A673 (cell line): Measurements from ENCODE around the gene TMEM30A. TPM values are rescaled to one million over a fixed set of nuclear protein-coding genes. Genes with fewer than 3 reads are reported as not detected.

Experiments
- BruUV-seq: library from RNA; stranded (reverse); fragments of 400-500 nt; replicated peaks from 2 replicates; lab custom pipeline; 2021; lab: Mats Ljungman, UMichigan
- CTCF ChIA-PET: fragments of 300-600 bp; sonication (Branson Sonifier 250); formaldehyde crosslinking; loops from one replicate; lab custom pipeline; 2022; ENCODE audit warnings: antibody characterized with exemption; lab: Charles Lee
- POLR2A ChIA-PET: fragments of 300-600 bp; sonication (Branson Sonifier 250); formaldehyde crosslinking; loops from one replicate; lab custom pipeline; 2022; ENCODE audit warnings: antibody characterized with exemption; ENCODE audit not compliant: low non-redundant PET; lab: Charles Lee
- DNase-seq: peaks from one replicate; pipeline ENCODE4 v3.0.0-alpha.2; 2015; ENCODE audit warnings: low spot score
- H3K27ac ChIP-seq: fragments of 200-600 bp; sonication (generic); 2 replicates; pipeline ENCODE4 v1.5.1; 2016; ENCODE audit warnings: mixed run types, low read depth, mild to moderate bottlenecking, mixed read lengths, antibody characterized with exemption, low read length; ENCODE audit not compliant: poor library complexity, severe bottlenecking
- H3K27me3 ChIP-seq: fragments of 200-600 bp; sonication (generic); replicated peaks from 2 replicates; pipeline ENCODE4 v1.6.1; 2017; ENCODE audit warnings: mixed run types, low read depth, mild to moderate bottlenecking, mixed read lengths, antibody characterized with exemption, low read length; ENCODE audit not compliant: insufficient read depth, poor library complexity
- H3K36me3 ChIP-seq: fragments of 200-600 bp; sonication (generic); 2 replicates; pipeline ENCODE4 v1.6.1; 2016; ENCODE audit warnings: mixed run types, mild to moderate bottlenecking, mixed read lengths, antibody characterized with exemption, low read length; ENCODE audit not compliant: insufficient read depth, poor library complexity, severe bottlenecking
- H3K4me1 ChIP-seq: fragments of 200-600 bp; sonication (generic); 2 replicates; pipeline ENCODE4 v1.6.1; 2017; ENCODE audit warnings: mixed run types, mild to moderate bottlenecking, mixed read lengths, antibody characterized with exemption, low read length; ENCODE audit not compliant: insufficient read depth, poor library complexity, severe bottlenecking
- H3K4me3 ChIP-seq: fragments of 200-600 bp; sonication (generic); 2 replicates; pipeline ENCODE4 v1.5.1; 2016; ENCODE audit warnings: low read depth, mixed run types, mild to moderate bottlenecking, mixed read lengths, low read length; ENCODE audit not compliant: poor library complexity, severe bottlenecking
- H3K9me3 ChIP-seq: fragments of 200-600 bp; sonication (generic); 2 replicates; pipeline ENCODE4 v1.6.1; 2016; ENCODE audit warnings: mixed run types, low read depth, mild to moderate bottlenecking, mixed read lengths, antibody characterized with exemption, low read length; ENCODE audit not compliant: poor library complexity, severe bottlenecking
- EZH2 ChIP-seq: fragments of 200-600 bp; sonication (generic); IDR thresholded peaks from 2 replicates; pipeline ENCODE4 v1.6.1; 2017; ENCODE audit warnings: borderline replicate concordance, low read depth, mild to moderate bottlenecking, mixed read lengths, antibody characterized with exemption, low read length; ENCODE audit not compliant: poor library complexity, severe bottlenecking
- intact Hi-C: fragments of 100-400 bp; cut with micrococcal nuclease; formaldehyde crosslinking; loops from one replicate; pipeline ENCODE4 v1.10.0; 2022; ENCODE audit not compliant: unreplicated experiment
- total RNA-seq: library from RNA; stranded (reverse); gene quantifications from 2 replicates; pipeline ENCODE4 v1.2.3, GENCODE V29; 2021
- TF ChIP-seq, protein P1 (sequence below): fragments of 300-800, 200-600 bp; sonication (generic); conservative IDR thresholded peaks from 2 replicates; pipeline ENCODE4 v1.5.1; 2017; ENCODE audit warnings: low read depth, mild to moderate bottlenecking, antibody characterized with exemption, low read length, moderate library complexity, mixed read lengths

Gene TMEM30A
- total RNA-seq, 1 experiment from 2014 or later: 63.9 TPM

- no peak for DNase-seq
- no peaks in the 10 kb centered on the region for H3K4me1 ChIP-seq
- no peaks in the 10 kb centered on the region for H3K9me3 ChIP-seq
- H3K4me3 ChIP-seq: no peak overlapping the region
- H3K36me3 ChIP-seq: no peaks in the 10 kb centered on the region
- ChIA-PET POLR2A (no interaction called here), CTCF (no interaction called here)
- TF ChIP-seq EZH2: no peak
- TF ChIP-seq, protein P1, sequence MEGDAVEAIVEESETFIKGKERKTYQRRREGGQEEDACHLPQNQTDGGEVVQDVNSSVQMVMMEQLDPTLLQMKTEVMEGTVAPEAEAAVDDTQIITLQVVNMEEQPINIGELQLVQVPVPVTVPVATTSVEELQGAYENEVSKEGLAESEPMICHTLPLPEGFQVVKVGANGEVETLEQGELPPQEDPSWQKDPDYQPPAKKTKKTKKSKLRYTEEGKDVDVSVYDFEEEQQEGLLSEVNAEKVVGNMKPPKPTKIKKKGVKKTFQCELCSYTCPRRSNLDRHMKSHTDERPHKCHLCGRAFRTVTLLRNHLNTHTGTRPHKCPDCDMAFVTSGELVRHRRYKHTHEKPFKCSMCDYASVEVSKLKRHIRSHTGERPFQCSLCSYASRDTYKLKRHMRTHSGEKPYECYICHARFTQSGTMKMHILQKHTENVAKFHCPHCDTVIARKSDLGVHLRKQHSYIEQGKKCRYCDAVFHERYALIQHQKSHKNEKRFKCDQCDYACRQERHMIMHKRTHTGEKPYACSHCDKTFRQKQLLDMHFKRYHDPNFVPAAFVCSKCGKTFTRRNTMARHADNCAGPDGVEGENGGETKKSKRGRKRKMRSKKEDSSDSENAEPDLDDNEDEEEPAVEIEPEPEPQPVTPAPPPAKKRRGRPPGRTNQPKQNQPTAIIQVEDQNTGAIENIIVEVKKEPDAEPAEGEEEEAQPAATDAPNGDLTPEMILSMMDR: no peak
- intact Hi-C loops: no loop called here
- no TSS peak for BruUV-seq
- no peaks in the 10 kb centered on the region for H3K27me3 ChIP-seq
- no peak overlapping the region for H3K27ac ChIP-seq
Observed at GRCh38 chr6:75224303-75224926, 60.2 kb downstream of the TMEM30A start.

DNA sequence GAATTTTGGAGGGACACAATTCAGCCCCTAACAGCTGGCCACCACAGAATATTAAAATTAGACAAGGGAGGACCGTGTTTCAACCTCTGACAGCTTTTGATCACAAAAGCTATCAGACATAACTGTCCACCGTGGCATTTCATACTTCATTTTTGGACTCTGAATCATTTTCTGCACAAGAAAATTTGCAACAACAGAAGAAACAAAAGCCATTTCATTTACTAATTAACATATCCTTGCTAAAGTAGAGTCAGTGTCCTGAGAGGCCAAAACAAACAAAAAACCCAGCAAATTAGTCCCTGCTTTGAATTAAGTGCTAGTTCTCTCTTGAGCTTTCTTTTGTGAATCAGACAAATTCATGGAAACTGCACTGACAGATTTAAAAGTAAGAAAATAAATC is 61.2 kb downstream of the TMEM30A start:
- Histone ChIP-seq H3K4me3 (no peak overlapping the region), H3K27ac (no peak overlapping the region), H3K27me3 (no peaks in the 10 kb centered on the region), H3K9me3 (no peaks in the 10 kb centered on the region), H3K36me3 (no peaks in the 10 kb centered on the region), H3K4me1 (no peaks in the 10 kb centered on the region)
- no peak for TF ChIP-seq EZH2
- TF ChIP-seq, protein P1: no peak
- POLR2A ChIA-PET: no interaction called here
- no TSS peak for BruUV-seq
- no peak for DNase-seq
- CTCF ChIA-PET: no interaction called here
- intact Hi-C loops: no loop called here

GRCh38 chr6:75222261-75222660 is 62.3 kb downstream of the TMEM30A start:
- Histone ChIP-seq H3K4me3 (no peak overlapping the region), H3K36me3 (no peaks in the 10 kb centered on the region), H3K9me3 (no peaks in the 10 kb centered on the region), H3K27ac (no peak overlapping the region), H3K27me3 (no peaks in the 10 kb centered on the region), H3K4me1 (no peaks in the 10 kb centered on the region)
- no TSS peak for BruUV-seq
- ChIA-PET POLR2A (no interaction called here), CTCF (no interaction called here)
- intact Hi-C loops: no loop called here
- TF ChIP-seq, protein P1: no peak
- TF ChIP-seq EZH2: no peak
- no peak for DNase-seq
